ENCODE measurements around the gene SEC62. TPM values are rescaled to one million over a fixed set of nuclear protein-coding genes. Genes with fewer than 3 reads are reported as not detected.

SEC62 gene
- total and polyA plus RNA-seq, 2 of the 4 experiments (the other 2 are of a cell fraction) = 33.2 to 36.6 TPM

DNA sequence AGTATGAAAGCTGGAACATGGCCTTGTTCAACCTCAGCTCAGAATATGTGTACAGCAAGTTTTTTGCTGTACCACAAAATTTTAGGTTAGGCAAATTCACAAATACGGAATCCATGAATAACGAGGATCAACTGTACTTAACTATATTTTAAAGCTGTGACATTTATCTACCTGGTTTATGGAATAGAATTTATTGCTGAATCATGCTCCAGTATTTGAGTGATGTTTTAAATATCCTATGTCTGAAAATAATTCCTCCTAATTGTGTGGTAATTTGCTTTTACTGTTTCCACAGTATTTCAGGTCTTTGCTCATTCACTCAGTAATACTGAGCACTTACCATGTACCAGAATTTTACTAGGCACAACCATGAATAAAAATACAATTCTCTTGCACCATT lies 29.5 kb downstream of the SEC62 start:
- no peak overlapping the region for H4K8ac ChIP-seq (ENCODE audit: low read depth in 2 of 2, low read length in 2 of 2)
- WGBS, 2 experiments (ENCODE audit: extremely low coverage in 2 of 2, insufficient read length in 1 of 2) = no CpG with 5 or more reads among the region's 2 CpGs
- no peaks in the 10 kb centered on the region for H4K20me1 ChIP-seq (ENCODE audit: insufficient read depth, low read length)
- no peak overlapping the region for H3K14ac ChIP-seq (replicated peaks; ENCODE audit: low read depth, low read length)
- H3K4ac ChIP-seq (ENCODE audit: low read depth, low read length) = no peak overlapping the region
- H3K9ac ChIP-seq (ENCODE audit: low read depth, low read length) = no peak overlapping the region
- no peak for DNase-seq
- dilution Hi-C loops (cut with HindIII; ENCODE audit: low sequenced_read_pairs, unreplicated experiment) (no loop called here), intact Hi-C loops (cut with micrococcal nuclease) (no loop called here), in situ Hi-C loops (cut with MboI; ENCODE audit: low sequenced_read_pairs) (no loop called here)
- H3K79me1 ChIP-seq (ENCODE audit: low read depth in 1 of 2, low read length in 2 of 2) = peaks cover 3 to 8% of the 10 kb centered on the region in 2 experiments; a peak in 2 of 4 replicates
- 0 out of 2 replicates have a peak, but pooled peaks cover 3% of the 10 kb centered on the region for H3K9me1 ChIP-seq (ENCODE audit: insufficient read depth, low read length)
- H3K23ac ChIP-seq (ENCODE audit: low read depth, low read length) = no peak overlapping the region
- H3K4me3 ChIP-seq (ENCODE audit: insufficient read depth, low read depth, low read length) = no peak overlapping the region
- H4K5ac ChIP-seq (ENCODE audit: low read depth, low read length) = peak overlapping the region; percentile 67; the same call in 1 of the 2 replicates
- ATAC-seq (ENCODE audit: low read depth) = no peak
- peaks cover 9% of the 10 kb centered on the region for H3K4me1 ChIP-seq (ENCODE audit: control insufficient read depth, insufficient read depth, low read length)
- no peak overlapping the region for H3K56ac ChIP-seq (ENCODE audit: extremely low read depth, insufficient read depth, low read length)
- no peak overlapping the region; the same call in 1 of the 2 replicates for H3K18ac ChIP-seq (ENCODE audit: low read depth, low read length)
- H4K91ac ChIP-seq (ENCODE audit: insufficient read depth, low read depth, low read length) = no peak overlapping the region; the same call in 1 of the 2 replicates
- H2AFZ ChIP-seq (replicated peaks; ENCODE audit: low read length, poor library complexity) = no peak overlapping the region
- peak overlapping the region; percentile 28 for H2BK5ac ChIP-seq (ENCODE audit: low read depth, low read length, poor library complexity, severe bottlenecking)
- POLR2A ChIA-PET (ENCODE audit: unreplicated experiment) = no interaction called here
- H3K4me2 ChIP-seq (ENCODE audit: low read depth, low read length) = no peak overlapping the region
- no peak overlapping the region for H2AK9ac ChIP-seq (replicated peaks; ENCODE audit: low read depth, low read length, poor library complexity)
- H3K36me3 ChIP-seq (ENCODE audit: control insufficient read depth, insufficient read depth, low read length) = peaks cover 14% of the 10 kb centered on the region
- H2BK20ac ChIP-seq (ENCODE audit: low read depth, low read length) = no peak overlapping the region
- no peaks in the 10 kb centered on the region for H3K9me3 ChIP-seq (ENCODE audit: control insufficient read depth, insufficient read depth, low read length)
- TF ChIP-seq SMC3 (IDR thresholded peaks at IDR 0.05; ENCODE audit: low read depth, low read length) = no peak
- peak; percentile 76 for TF ChIP-seq NFE2L2 (IDR thresholded peaks at IDR 0.05; ENCODE audit: low read depth, low read length)
- no TSS peak for BruUV-seq (replicated peaks)
- no peak overlapping the region for H2BK15ac ChIP-seq (ENCODE audit: low read depth, low read length)
- no peak overlapping the region for H2AK5ac ChIP-seq (ENCODE audit: low read depth, low read length)
- no peaks in the 10 kb centered on the region for H3K27me3 ChIP-seq (ENCODE audit: control insufficient read depth, insufficient read depth, low read length)
- no peak overlapping the region for H2BK120ac ChIP-seq (ENCODE audit: low read depth, low read length)
- no peak overlapping the region for H3K27ac ChIP-seq (ENCODE audit: insufficient read depth, low read length)
- CTCF ChIA-PET = no interaction called here
